Measurements from ENCODE around the gene CHIC2.
"Not testable (repeated sequence)": the region's sequence is repeated elsewhere in the genome, so short reads cannot be mapped to it uniquely, and the experiment has no call there.

CHIC2 gene

GRCh38 chr4:54056360-54056759 lies 8.0 kb downstream of the CHIC2 start:
- no peak for DNase-seq

GRCh38 chr4:54055494-54055893 lies 8.9 kb downstream of the CHIC2 start:
- no peak for DNase-seq

DNA sequence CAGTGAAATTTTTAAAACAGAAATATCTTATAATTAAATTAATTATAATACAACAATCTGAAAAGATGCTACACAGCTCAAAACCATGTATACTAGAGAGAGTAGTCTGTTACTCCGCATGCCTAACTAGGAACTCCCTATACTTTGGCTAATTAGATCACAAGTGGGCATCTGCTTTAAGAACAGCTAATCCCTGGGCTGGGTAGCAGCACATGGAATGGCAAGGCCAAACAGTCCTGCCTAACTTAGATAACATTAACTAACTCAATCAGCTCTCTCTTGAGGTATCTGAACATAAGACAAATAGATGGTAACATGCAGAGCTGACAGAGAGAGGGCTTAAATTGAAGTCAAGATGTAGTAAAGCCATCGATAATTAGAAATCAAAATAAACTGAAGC lies 9.9 kb downstream of the CHIC2 start:
- no peak for DNase-seq

DNA sequence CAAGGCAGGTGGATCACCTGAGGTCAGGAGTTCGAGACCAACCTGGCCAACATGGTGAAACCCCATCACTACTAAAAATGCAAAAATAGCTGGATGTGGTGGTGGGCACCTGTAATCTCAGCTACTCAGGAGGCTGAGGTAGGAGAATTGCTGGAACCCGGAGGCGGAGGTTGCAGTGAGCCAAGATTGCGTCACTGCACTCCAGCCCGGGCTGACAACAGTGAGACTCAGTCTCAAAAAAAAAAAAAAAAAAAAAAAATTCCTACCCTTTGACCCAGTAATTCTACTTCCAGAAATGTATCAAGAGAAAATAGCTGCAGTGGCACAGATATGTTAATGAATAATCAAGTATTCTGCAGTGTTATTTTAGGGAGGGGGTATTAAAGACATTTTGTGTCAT lies 11.1 kb downstream of the CHIC2 start:
- not testable (repeated sequence) for DNase-seq

GRCh38 chr4:54050214-54050904 lies 14.0 kb downstream of the CHIC2 start:
- DNase-seq: no peak

- DNase-seq: not testable (repeated sequence)
Observed at GRCh38 chr4:54043630-54044029, 20.8 kb downstream of the CHIC2 start.

DNA sequence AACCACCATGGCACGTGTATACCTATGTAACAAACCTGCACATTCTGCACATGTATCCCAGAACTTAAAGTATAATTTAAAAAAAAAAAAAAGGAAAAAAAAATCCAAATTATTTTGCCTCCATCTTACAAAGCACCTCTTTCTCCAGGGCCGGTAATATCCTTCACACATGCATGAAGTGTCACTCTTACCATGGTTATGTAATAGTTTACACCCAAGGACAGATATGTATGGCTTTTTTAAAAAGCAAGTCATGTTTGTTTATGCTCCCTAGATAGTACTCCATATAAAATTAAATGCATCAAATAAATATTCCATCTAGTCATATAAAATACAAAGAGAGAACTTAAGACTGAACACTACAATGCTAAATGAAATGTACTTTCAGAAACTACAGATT lies 22.5 kb downstream of the CHIC2 start:
- no peak for DNase-seq

DNA sequence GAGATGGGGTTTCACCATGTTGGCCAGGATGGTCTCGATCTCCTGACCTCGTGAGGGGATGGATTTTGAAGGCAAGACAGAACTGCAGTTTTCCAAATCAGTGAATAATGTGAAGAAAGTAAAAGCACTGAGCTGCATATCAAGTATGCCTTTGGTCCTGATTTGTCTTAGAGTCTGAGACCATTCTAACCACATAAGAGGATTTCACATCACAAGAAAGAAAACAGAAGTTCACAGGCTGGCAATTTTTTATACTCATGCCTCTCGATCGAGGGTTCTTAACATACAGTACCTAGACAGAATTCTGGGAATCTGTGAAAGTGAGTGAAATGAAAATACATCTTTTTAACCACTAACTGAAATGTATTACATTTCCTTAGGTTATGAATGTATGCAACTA lies 23.3 kb downstream of the CHIC2 start:
- no peak for DNase-seq

GRCh38 chr4:54038056-54038455 lies 26.3 kb downstream of the CHIC2 start:
- DNase-seq: no peak

DNA sequence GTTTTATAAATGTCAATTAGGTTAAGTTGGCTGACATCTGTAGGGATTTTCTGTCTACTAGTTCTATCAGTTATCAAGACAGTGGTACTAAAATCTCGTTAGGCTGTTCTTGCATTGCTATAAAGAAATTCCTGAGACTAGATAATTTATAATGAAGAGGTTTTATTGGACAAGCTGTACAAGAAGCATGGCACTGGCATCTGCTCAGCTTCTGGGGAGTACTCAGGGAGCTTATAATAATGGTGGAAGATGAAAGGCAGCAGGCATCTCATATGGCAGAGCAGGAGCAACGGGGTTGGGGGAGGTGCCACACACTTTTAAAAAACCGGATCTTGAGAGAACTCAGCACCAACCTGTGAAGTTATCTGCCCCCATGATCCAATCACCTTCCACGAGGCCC lies 28.2 kb downstream of the CHIC2 start:
- DNase-seq: no peak

DNA sequence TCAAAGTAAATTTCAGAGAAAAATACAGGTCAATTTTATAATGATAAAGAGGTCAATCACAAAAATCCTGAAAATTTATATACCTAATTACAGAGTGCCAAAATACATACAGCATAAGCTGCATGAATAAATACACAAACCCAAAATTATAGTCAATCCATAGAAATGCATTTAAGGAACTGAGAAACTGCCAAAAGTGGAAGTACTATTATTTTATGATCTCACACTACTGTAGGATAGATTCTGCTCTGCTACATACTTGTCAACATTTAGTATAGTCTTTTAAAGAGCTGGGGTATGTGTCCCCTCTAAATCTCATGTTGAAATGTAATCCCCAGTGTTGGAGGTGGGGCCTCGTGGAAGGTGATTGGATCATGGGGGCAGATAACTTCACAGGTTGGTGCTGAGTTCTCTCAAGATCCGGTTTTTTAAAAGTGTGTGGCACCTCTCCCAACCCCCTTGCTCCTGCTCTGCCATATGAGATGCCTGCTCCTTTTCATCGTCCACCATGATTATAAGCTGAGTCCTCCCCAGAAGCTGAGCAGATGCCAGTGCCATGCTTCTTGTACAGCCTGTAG lies 31.8 kb downstream of the CHIC2 start:
- no peak for DNase-seq

- no peak for DNase-seq
Observed at GRCh38 chr4:54027311-54027710, 37.1 kb downstream of the CHIC2 start.

DNA sequence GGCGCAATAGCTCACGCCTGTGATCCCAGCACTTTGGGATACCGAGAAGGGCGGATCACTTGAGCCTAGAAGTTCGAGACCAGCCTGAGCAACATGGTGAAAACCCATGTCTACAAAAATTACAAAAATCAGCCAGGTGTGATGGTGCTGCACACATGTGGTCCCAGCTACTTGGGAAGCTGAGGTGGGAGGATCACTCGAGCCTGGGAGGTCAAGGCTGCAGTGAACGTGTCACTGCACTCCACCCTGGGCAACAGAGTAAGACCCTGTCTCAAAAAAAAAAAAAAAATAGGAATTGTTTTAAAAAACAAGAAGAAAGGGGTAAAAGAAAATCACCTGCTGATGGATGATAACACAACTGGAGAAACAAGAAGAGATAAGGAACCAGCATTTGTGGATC lies 38.8 kb downstream of the CHIC2 start:
- no peak for DNase-seq

DNA sequence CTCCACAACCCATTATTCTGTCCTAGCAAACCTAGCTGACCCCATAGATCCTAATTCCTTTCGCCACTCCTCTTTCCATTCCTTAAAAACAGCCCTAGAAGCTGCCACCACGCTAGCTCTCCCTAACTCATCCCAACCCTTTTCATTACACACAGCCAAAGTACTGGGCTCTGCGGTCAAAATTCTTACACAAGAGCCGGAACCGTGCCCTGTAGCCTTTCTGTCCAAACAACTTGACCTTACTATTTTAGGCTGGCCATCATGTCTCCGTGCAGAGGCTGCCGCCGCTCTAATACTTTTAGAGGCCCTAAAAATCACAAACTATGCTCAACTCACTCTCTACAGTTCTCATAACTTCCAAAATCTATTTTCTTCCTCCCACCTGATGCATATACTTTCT lies 41.4 kb downstream of the CHIC2 start:
- DNase-seq: not testable (repeated sequence)

DNA sequence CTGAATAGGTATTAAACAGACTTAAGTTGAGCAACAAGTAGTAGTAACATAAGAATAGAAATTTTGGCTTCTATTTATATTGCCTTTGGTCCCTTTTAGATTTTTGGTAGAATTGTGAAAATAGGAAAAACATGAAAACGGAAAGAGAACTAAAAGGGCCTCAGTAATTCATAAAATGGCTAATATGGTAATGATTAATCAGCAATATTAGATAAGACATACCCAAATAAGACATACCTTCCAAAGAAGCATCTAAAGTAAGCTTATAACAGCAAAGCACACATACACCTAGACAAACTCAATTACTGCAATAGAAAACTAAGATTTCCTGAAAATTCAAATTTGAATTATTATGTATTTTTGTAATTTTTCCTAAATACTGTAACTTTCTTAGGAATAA lies 46.4 kb downstream of the CHIC2 start:
- no peak for DNase-seq

- no peak for DNase-seq
Observed at GRCh38 chr4:54017308-54017707, 47.1 kb downstream of the CHIC2 start.

DNA sequence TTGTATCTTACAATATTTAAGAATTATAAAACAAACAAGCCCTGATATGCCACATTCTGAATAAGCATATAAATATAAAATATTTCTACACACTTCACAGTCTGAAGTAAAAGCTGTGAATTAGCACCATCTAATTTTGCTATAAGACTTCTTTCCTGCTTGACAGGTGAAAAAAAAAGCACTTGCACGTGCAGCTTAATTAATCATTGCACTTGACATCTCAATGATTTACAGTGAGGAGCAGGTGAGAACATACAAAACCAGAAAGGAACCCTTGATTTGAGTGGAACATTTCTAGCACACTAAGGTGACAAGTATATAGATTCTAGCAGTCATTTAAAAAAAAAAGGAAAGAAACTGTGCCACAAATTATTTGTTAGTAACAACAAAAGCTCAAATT lies 47.9 kb downstream of the CHIC2 start:
- no peak for DNase-seq

DNA sequence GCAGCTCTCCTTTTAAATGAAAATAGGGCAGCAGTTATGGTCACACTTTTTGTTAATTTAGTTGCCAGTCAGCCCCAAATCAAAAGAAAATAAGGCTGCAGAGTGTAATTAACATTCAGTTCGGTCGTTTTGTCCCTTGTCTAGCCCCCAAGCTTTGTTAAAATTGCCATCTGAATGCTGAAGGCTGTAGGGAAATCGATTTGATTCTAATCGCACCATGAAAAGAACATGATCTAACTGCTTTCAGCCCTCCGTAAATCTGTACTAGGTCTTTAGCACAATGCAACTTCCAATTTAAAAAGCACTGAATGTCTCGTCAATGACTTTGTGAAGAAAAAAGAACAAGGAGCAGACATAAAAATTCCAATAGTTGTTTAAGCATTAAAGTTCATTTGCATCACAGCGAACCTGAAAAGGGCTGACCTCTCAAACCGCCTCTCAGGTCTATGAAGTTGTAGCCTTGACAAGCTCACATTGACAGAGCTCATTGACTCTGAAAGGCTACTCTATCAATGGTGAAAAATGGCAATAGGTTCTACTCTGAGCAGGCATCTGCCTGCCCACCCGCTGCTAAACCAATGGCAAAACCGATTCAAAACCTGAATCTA lies 48.9 kb downstream of the CHIC2 start:
- no peak for DNase-seq

GRCh38 chr4:54014666-54015160 lies 49.7 kb downstream of the CHIC2 start:
- DNase-seq: no peak

GRCh38 chr4:54011201-54011600 lies 53.2 kb downstream of the CHIC2 start:
- no peak for DNase-seq

- no peak for DNase-seq
Observed at GRCh38 chr4:54006755-54007154, 57.6 kb downstream of the CHIC2 start.

DNA sequence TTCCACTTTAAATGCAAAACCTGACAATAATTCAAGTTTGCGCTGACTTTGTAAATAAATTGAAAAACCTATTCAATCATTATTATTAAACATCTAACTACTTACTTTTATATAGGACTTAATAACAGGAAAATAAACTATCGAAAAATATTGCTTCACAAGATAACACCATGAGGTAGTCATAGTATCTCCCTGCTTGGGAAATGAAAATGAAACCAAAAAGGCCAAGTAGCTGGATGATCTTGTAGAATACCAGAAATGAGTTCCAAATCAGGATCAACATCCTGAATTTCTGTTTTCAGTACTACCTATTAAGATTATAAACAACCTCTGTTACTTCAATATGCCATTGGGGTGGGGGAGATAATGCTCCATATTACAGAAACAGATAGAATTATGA lies 58.9 kb downstream of the CHIC2 start:
- DNase-seq: no peak

DNA sequence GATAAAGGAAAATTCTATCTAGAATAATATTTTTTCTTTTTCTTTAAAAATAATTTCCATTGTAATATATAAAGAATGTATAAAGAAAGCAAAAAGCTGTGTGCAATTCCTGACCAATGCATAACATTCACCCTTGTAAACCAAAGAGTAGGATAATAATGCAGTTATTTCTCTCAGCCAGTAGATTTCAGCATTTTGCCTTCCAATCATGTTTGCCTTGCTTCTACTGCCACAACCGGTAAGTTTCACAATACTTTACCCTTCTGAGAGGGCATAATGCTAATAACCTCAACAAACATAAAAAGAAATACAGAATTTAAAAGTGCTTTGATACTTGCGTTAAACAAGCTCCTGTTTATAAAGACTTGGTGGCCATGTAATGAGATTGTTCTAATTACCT lies 59.9 kb downstream of the CHIC2 start:
- DNase-seq: no peak

DNA sequence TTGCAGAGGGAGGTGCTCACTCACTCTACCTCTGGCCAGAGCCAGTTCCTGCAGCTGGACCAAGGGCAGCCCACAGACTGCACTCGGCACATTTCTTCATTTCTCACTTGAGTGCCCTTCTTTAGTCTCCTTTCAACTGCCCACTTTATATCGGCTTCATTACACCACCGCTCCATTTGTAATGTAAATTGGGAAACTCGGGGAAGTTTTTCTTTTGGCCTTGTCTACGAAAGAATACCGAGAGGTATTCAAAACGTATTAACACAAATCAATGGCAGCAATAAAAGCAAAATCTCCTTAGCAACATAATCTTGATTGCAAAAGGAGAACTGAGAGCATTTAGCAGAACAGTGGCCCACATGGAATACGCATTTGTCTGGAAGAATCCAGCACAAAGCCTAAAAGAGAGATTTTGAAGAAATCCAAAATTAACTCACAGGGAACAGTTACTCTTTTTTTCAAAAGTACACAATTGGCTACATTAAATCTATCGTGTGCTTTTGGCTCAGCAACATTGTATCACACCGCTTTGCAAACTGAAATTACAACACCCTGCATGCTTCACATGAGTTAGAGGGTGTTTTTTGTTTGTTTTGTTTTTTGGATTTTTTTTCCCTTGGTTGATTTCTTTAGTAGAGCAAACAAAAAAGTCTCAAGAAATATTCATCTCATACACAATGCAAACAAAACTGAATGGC lies 62.6 kb downstream of the CHIC2 start:
- no peak for DNase-seq
